ENCODE data around the gene TMEM134.
"Not testable (repeated sequence)": the region's sequence is repeated elsewhere in the genome, so short reads cannot be mapped to it uniquely, and the experiment has no call there.

TMEM134 gene

DNA sequence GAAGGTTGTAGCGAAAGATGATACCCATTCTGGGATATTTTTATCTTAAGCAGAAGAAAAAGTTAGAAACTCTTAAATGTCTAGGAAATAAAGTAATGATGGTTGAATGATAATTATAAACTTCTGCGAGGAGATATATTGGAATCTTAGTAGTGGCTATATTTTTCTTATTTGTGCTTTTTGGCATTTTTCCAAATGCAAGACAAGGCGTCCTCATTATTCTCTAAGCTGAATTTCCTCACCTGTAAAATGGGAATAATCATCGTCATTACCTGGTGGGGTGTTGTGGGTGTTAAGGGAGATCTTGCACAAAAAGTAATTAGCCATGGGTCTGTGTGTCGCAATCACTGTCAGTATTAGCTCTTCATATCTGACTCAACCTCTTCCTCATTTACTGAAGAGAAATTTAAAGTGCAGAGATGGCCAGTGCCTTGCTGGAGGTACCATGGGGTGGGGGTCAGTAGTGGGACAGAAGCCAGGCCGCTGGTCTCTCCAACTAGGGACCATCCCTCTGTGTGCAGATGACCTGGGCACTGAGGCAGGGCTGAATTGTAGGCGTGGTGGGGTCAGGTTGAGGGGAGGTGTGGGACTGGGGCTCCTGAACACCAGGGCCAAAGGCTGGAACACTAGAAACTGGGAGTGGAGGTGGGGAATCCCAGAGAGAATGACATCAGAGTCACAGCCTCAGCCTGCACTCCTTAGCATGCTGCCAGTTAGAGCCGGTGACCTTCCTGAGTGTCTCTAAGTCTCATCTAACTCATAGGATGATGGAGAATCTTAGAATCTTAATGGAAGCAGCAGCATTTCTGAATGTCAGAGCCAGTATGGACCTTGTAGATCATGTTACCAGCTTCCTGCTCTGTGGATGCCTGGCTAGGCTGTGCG is 32.0 kb upstream of the TMEM134 start:
- DNase-seq = no peak

DNA sequence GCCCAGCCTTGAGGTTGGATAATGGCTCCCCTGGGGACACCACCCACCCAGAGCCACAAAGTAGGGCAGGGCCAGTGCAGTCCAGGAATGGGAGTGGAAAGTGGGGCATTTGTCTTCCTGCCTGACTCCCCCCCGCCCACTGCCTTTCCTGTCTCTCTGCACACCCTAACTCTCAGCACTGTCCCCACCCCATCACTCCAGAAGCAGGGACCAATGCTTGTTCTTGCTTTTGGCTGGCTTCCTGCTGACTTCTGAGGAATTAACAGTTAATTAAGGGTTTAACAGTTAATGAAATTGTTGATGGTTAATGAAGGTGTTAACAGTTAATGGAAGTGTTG is 31.4 kb upstream of the TMEM134 start:
- no peak for DNase-seq

- DNase-seq = no peak
These were observed 30.9 kb upstream of the TMEM134 start for GRCh38 chr11:67499808-67500483.

DNA sequence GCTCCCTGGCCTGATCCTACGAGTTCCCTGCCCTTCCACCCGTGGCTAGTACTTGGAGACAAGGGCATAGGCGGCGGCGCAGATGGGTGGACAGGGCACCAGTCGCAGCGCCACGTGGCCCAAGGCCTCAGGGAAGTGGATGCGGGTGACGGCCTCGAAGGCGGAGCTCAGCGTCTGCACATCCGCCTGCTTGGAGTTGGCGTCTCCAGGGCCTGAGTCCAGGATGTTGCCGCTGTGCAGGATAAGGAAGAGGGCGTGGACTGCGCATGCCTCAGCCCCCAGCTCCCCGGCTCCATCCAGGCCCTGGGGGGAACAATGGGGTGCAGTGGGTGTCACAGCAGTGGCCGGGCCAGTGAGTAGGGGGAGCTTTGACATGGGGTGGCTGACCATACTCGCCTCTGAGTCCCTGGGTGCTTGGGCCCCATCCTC is 29.5 kb upstream of the TMEM134 start:
- no peak for DNase-seq

DNA sequence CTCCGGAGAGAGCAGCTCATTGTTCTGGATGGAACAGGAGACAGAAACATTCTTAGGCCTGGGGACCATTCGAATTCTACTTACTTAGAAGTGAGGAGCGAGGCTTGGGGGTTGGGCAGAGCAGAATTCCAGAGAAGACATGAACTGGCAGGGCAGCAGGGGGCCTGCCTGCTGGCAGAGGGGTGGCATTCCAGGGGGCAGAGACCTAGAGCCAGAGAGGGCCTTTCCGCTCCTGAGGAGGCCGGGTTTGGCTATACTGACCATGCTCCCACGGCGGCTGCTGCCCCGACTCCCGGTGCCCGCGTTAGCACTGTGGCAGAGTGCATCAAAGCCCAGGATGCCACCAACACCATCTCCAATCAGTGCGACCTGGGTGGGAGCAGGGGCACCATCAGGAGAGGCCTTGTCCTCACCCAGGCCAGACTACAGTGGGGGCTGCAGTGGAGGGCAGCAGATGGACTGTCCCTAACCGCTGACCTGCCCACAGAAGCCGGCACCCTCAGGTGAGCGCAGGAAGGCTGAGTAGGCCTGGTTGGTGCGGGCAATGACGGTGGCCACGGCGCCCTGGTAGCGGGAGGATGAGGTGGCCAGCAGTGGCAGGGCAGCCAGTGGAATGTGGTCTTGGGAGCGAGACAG is 28.7 kb upstream of the TMEM134 start:
- no peak for DNase-seq

GRCh38 chr11:67496113-67496512 is 27.1 kb upstream of the TMEM134 start:
- no peak for DNase-seq

DNA sequence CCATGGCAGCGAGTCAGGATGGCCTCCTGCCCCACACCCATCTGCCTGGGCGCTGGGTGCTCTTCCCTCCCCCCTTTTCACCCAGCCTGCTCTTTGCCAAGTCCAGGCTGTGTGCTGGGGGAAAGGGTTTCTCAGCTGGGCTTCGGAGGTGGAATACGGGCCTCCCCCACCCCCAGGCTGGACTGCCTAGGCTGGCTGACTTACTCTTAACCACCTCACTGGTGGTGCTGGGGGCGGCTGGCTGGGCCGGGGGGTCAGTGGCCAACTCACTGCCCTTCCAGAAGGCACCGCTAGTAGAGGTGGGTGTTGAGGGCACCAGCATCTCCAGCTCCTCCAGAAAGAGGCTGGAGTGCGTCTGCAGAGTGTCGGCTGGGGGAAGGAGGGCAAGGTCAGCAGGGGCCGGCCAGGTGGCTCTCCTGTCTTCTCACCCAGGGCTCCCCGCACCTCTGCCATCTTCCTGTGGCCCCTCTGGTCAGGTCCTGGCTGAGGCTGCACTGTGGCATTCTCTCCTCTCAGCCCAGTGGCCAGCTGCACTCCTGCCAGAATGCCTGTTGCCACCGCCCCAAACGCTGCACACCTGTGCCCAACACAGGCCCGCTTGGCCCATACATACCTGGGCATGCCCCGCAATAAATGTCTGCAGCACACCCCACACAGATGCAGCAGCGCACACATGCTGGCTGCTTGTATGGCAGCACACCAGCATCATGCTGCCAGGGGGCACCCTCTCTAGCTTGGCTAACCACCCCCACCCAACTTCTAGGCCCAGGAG is 26.4 kb upstream of the TMEM134 start:
- no peak for DNase-seq

- no peak for DNase-seq
These were observed 25.6 kb upstream of the TMEM134 start for GRCh38 chr11:67494371-67495233.

GRCh38 chr11:67493548-67494370 is 24.7 kb upstream of the TMEM134 start:
- no peak for DNase-seq

DNA sequence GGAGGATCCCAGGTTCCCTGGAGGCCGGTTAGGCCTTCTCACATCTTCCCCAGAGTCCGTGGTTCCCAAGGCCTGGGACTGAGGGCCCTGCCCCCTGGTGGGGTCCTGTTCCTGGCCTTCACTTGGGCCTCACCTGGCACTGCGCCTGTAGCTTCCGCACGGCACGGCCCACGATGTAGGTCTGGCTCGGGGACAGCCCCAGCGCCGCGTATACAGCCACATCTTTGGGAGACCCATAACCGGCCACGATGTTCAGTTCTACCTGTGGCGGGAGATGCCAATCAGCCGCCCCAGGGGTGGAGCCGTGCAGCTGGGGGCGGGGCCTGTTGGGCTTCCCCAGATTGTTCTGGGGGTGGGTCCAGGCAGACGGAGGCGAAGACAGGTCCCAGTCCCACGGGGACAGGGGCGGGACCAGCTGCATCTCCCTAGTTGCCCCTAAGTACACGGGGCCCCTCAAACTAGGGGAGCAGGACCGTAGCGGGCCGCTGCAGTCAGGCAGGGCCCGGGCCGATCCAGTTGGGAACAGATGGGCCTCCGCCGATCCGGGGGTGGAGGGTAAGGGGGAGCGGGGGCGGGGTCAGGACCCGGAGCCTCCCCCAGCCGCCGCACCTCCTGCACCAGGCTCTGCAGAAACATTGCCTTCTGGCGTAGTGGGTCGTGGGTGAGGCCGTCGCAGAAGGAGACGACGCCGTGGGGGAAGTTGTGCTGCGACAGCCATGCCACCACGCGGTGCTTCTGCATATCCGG is 23.9 kb upstream of the TMEM134 start:
- DNase-seq = no peak

DNA sequence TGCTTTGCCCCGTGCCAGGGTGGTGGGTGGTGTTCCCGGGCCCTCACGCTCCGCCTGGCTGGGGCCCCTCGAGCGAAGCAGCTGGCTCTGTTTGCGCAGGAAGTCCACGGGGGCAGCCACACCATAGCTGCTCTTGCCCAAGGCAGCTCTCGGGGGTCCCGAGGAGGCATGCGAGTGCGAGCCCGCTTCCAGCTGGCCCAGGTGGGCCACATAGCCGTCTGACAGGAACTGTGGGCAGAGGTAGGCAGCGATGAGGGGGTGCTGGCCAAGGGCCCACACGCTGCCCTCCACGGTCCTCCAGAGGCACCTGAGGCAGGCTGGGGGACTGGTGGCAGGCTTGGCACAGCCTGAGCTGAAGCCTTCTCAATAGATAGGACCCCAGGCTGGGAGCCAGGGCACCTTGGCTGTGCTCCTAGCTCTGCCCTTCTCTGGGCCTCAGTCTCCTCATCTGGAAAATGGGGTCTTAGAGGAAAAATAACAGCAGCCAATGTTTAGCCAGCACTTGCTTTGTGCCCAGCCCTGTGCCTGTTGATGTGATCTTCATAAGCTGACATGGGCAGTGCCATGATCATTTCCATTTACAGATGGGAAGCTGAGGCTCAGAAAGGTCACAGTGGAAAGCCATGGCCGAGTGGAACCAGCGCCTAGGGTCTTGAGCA is 23.1 kb upstream of the TMEM134 start:
- no peak for DNase-seq

DNA sequence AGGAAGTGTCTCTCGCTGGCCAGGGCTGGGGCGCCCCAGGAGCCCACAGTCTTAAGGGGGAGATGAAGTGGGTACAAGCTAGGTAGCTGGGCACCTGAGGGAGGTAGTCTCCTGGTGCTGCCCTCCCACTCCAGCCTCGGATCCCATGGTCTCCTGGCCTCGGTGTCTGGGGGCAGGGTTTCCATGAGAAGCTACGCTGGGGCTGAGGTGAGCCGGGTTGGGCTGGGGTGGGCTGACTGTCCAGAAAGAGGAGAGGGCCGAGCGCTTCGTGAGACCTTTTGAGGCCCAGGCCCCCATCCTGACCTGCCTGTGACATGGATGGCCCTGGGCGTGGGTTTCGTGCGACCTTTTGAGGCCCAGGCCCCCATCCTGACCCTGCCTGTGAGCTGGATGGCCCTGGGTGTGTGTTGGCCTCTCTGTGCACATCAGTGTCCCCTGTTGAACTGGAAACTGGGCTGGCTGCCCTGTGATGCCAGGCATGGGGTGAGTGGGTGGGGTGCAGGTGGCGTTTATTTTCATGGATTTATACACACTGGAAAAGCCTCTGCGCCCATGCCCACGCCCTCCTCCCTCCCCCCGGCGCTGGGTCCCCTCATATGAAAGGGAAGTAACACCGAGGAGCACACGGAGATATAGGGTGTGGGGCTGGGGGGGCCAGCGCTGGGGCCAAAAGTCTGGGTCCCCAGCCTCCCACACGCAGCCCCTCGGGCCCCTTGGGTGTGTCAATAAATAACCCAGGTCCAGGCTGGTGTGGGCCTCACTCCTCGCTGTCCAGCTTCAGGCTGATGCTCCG is 22.4 kb upstream of the TMEM134 start:
- DNase-seq = no peak

- DNase-seq = no peak
These were observed 21.6 kb upstream of the TMEM134 start for GRCh38 chr11:67490727-67491065.

DNA sequence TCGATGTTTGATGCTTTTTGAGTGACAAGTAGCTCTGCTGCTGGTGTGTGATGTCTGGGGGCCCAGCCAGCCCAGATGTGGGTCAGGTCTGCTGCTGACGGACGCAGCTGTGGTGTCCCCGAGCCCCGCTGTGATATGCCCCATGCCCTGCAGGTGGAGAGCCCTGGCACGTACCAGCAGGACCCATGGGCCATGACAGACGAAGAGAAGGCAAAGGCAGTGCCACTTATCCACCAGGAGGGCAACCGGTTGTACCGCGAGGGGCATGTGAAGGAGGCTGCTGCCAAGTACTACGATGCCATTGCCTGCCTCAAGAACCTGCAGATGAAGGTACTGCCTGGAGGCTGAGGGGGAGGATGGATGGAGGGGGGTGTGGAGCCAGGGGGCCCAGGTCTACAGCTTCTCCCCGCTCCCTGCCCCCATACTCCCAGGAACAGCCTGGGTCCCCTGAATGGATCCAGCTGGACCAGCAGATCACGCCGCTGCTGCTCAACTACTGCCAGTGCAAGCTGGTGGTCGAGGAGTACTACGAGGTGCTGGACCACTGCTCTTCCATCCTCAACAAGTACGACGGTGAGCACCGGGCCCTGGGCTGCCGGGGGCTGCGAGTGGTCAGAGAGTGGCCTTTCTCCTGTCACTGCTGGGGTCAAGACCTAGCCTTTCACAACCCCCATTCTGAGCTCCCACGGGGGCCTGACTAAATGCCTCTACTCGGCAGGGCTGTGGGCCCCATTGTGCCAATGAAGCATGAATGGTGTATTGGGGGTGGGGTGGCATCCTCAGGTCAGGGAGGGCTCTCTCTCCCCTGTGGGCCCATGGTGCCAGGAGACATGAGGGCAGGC is 21.1 kb upstream of the TMEM134 start:
- no peak for DNase-seq

- DNase-seq = no peak
These were observed 20.3 kb upstream of the TMEM134 start for GRCh38 chr11:67489203-67489884.

- DNase-seq = no peak
These were observed 17.6 kb upstream of the TMEM134 start for GRCh38 chr11:67486481-67487195.

DNA sequence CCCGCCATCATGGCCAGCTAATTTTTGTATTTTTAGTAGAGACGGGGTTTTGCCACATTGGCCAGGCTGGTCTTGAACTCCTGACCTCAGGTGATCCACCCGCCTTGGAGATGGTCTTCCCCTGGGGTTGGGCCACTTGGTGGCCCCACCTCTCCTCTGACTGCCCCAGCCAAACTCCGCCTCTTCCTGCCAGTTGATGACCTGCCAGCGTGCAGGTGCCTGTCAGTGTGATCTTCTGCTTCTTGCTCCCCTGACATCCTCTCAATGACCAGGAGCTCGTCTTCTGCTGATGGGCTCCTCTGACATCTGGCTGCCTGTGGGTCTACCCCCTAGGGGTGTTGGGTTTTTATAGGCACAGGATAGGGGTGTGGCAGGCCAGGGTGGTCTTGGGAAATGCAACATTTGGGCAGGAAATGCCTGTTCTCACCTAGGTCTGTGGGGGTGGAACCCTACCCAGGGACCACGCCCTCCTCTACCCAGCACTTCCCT is 16.9 kb upstream of the TMEM134 start:
- not testable (repeated sequence) for DNase-seq

Data from NCI-H1694 treated with DMSO at 0.1 percent for 48 hours (cell line).